ENCODE data around the gene OPHN1.

GRCh38 chrX:68109162-68109561 lies 324.1 kb downstream of the OPHN1 start:
- no peak for TF ChIP-seq CTCF (IDR thresholded peaks at IDR 0.05)
- no peak for TF ChIP-seq POLR2A (IDR thresholded peaks at IDR 0.05)

Measured in lower leg skin (tissue), 3 donors.